GM12878 (cell line): ENCODE data around the gene ADD1. TPM values are rescaled to one million over a fixed set of nuclear protein-coding genes. Genes with fewer than 3 reads are reported as not detected.

Experiments
- ATAC-seq: fragments of 200-7000 bp; cut with Tn5 transposase; 3 replicates; pipeline ENCODE4 v1.9.1; 2020; ENCODE audit warnings: mild to moderate bottlenecking, moderate library complexity
- BruUV-seq: library from RNA; stranded (reverse); fragments of 400-500 nt; replicated peaks from 2 replicates; lab custom pipeline; 2021; lab: Mats Ljungman, UMichigan
- CTCF ChIA-PET: fragments of 300-600 bp; sonication (Branson Sonifier 250); formaldehyde crosslinking; extraction: SDS; loops from one replicate; lab custom pipeline; 2021; ENCODE audit warnings: inconsistent platforms; lab: Yijun Ruan, JAX
- POLR2A ChIA-PET: fragments of 350-600 bp; formaldehyde crosslinking; extraction: SDS; loops from one replicate; lab custom pipeline; 2021; ENCODE audit warnings: inconsistent platforms; lab: Charles Lee
- RAD21 ChIA-PET: fragments of 300-600 bp; sonication (Branson Sonifier 250); formaldehyde crosslinking; loops from one replicate; lab custom pipeline; 2023; ENCODE audit warnings: antibody characterized with exemption; ENCODE audit not compliant: unreplicated experiment; lab: Charles Lee
- SMC1A ChIA-PET: fragments of 300-600 bp; sonication (Branson Sonifier 250); formaldehyde crosslinking; loops from one replicate; lab custom pipeline; 2023; ENCODE audit not compliant: unreplicated experiment, uncharacterized antibody; lab: Charles Lee
- DNase-seq: peaks from one replicate; pipeline ENCODE4 v3.0.0-alpha.2; 2011; ENCODE audit warnings: low read depth, low spot score
- FAIRE-seq: peaks from 3 replicates; lab custom pipeline; 2011; peaks lifted over from hg19 to GRCh38; lab: Jason Lieb, UNC
- H2AFZ ChIP-seq: 2 replicates; pipeline ENCODE4 v1.6.0; 2011; ENCODE audit warnings: low read depth, low read length, control low read depth; ENCODE audit not compliant: control insufficient read depth
- H3K27ac ChIP-seq: 2 replicates; pipeline ENCODE4 v1.5.1; 2011; ENCODE audit warnings: control low read depth; ENCODE audit not compliant: control insufficient read depth, insufficient read depth
- H3K27me3 ChIP-seq, 2 experiments: replicated peaks in 1 of 2; 2 replicates each; pipeline versions ENCODE4 v1.6.0 to v1.6.1; 2011; ENCODE audit warnings: low read length in 1 of 2; ENCODE audit not compliant: control insufficient read depth in 2 of 2, insufficient read depth in 2 of 2
- H3K36me3 ChIP-seq, 2 experiments: 2 replicates each; pipeline ENCODE4 v1.5.1; 2011; ENCODE audit warnings: low read length in 1 of 2; ENCODE audit not compliant: control insufficient read depth in 2 of 2, insufficient read depth in 2 of 2
- H3K4me1 ChIP-seq: 2 replicates; pipeline ENCODE4 v1.6.1; 2011; ENCODE audit warnings: mild to moderate bottlenecking, low read length, moderate library complexity, mixed read lengths; ENCODE audit not compliant: control insufficient read depth, insufficient read depth
- H3K4me2 ChIP-seq: 2 replicates; pipeline ENCODE4 v1.6.0; 2011; ENCODE audit warnings: control low read depth; ENCODE audit not compliant: control insufficient read depth, insufficient read depth
- H3K4me3 ChIP-seq: fragments of 200-600 bp; sonication (generic); 2 replicates; pipeline ENCODE4 v1.5.1; 2016
- H3K79me2 ChIP-seq: 2 replicates; pipeline ENCODE4 v1.6.0; 2011; ENCODE audit warnings: low read length; ENCODE audit not compliant: control insufficient read depth, insufficient read depth
- H3K9ac ChIP-seq: 2 replicates; pipeline ENCODE4 v1.8.0; 2011; ENCODE audit warnings: low read length, control low read depth, mixed read lengths; ENCODE audit not compliant: control insufficient read depth, insufficient read depth
- H3K9me3 ChIP-seq: replicated peaks from 3 replicates; pipeline ENCODE4 v1.5.1; 2011; ENCODE audit warnings: mild to moderate bottlenecking, low read length; ENCODE audit not compliant: control insufficient read depth, insufficient read depth
- H4K20me1 ChIP-seq: 2 replicates; pipeline ENCODE4 v1.6.0; 2011; ENCODE audit not compliant: control insufficient read depth, insufficient read depth
- CEBPB ChIP-seq, 2 experiments: fragments of 150-350 bp in 1 of 2; IDR thresholded peaks; 2 replicates each; pipeline ENCODE4 v1.6.1; 2012 to 2014; ENCODE audit warnings: low read depth in 2 of 2, low read length in 2 of 2, borderline replicate concordance in 1 of 2, inconsistent platforms in 1 of 2
- CHD1 ChIP-seq: IDR thresholded peaks from 2 replicates; pipeline ENCODE4 v1.6.1; 2012; ENCODE audit warnings: low read depth, low read length, improper control_type of control experiment
- EED ChIP-seq: sonication (generic); IDR thresholded peaks from 2 replicates; pipeline ENCODE4 v1.6.1; 2016; ENCODE audit warnings: antibody characterized with exemption, low read depth
- ESRRA ChIP-seq: IDR thresholded peaks from 2 replicates; pipeline ENCODE4 v1.6.1; 2012; ENCODE audit warnings: mild to moderate bottlenecking, low read length, improper control_type of control experiment
- PML ChIP-seq: IDR thresholded peaks from 2 replicates; pipeline ENCODE4 v1.6.1; 2012; ENCODE audit warnings: low read length, inconsistent platforms
- RBBP5 ChIP-seq: fragments of 200-600 bp; sonication (generic); conservative IDR thresholded peaks from 2 replicates; pipeline ENCODE4 v1.6.1; 2016
- SIX5 ChIP-seq: IDR thresholded peaks from 2 replicates; pipeline ENCODE4 v1.6.1; 2011; ENCODE audit warnings: mild to moderate bottlenecking, low read depth, low read length, moderate library complexity; ENCODE audit not compliant: severe bottlenecking
- SUZ12 ChIP-seq: fragments of 200-600 bp; sonication (generic); IDR thresholded peaks from one replicate; pipeline ENCODE4 v1.6.1; 2018; ENCODE audit warnings: antibody characterized with exemption, mild to moderate bottlenecking; ENCODE audit not compliant: unreplicated experiment
- TCF7 ChIP-seq: IDR thresholded peaks from 2 replicates; pipeline ENCODE4 v1.6.1; 2014; ENCODE audit warnings: antibody characterized with exemption, borderline replicate concordance
- WGBS: methylation state at CpG from one replicate; pipeline ENCODE4 v1.1.6; 2016; ENCODE audit warnings: low lambda C conversion rate; ENCODE audit not compliant: insufficient replicate concordance, insufficient coverage; ENCODE audit errors: missing lambda C conversion rate; 5-methylcytosine and 5-hydroxymethylcytosine counted together
- in situ Hi-C: fragments of 300-500 bp; cut with MboI; formaldehyde crosslinking; loops from 9 replicates; pipeline ENCODE4 v1.14.3; 2018; ENCODE audit warnings: mixed read lengths
- intact Hi-C: fragments of 100-400 bp; cut with micrococcal nuclease; formaldehyde crosslinking; loops from one replicate; pipeline ENCODE4 v1.14.2; 2022; ENCODE audit not compliant: unreplicated experiment
- polyA plus RNA-seq, 11 experiments: library from polyadenylated mRNA; depleted of rRNA in 4 of 11; unstranded in 6 of 11; stranded (reverse) in 5 of 11; fragments of >200 nt; fragmentation: Nextera tagmentation in 4 of 11; fragmentation: Illumina TruSeq in 1 of 11; extraction: Ambion mirVana in 4 of 11; extraction: Trizol in 1 of 11; gene quantifications; 1 replicate in 1 of 11; 2 replicates in 10 of 11; pipeline versions ENCODE4 v1.2.1 to v1.2.3, GENCODE V29; 2011 to 2016; ENCODE audit warnings: inconsistent platforms in 2 of 11, missing spikeins in 2 of 11, low read depth in 1 of 11
- total RNA-seq, 4 experiments: library from RNA; depleted of rRNA in 3 of 4; stranded (reverse); fragments of >200 nt in 3 of 4; fragmentation: Illumina TruSeq in 1 of 4; extraction: Trizol in 1 of 4; gene quantifications; 2 replicates each; pipeline versions ENCODE4 v1.2.1 to v1.2.3, GENCODE V29; 2013 to 2021
- TF ChIP-seq, protein P1 (sequence below): fragments of 450-650 bp; IDR thresholded peaks from 2 replicates; pipeline ENCODE4 v1.6.1; 2017; ENCODE audit warnings: borderline replicate concordance
- TF ChIP-seq, protein P2 (sequence below): fragments of 450-650 bp; IDR thresholded peaks from 2 replicates; pipeline ENCODE4 v1.6.1; 2017; ENCODE audit warnings: low read depth, mild to moderate bottlenecking, moderate library complexity

The ADD1 gene
- total and polyA plus RNA-seq, 10 of the 15 experiments (the other 5 are each of a cell fraction or from before 2014, with no cell fraction given), result 21.6 to 182 (median 105) TPM

DNA sequence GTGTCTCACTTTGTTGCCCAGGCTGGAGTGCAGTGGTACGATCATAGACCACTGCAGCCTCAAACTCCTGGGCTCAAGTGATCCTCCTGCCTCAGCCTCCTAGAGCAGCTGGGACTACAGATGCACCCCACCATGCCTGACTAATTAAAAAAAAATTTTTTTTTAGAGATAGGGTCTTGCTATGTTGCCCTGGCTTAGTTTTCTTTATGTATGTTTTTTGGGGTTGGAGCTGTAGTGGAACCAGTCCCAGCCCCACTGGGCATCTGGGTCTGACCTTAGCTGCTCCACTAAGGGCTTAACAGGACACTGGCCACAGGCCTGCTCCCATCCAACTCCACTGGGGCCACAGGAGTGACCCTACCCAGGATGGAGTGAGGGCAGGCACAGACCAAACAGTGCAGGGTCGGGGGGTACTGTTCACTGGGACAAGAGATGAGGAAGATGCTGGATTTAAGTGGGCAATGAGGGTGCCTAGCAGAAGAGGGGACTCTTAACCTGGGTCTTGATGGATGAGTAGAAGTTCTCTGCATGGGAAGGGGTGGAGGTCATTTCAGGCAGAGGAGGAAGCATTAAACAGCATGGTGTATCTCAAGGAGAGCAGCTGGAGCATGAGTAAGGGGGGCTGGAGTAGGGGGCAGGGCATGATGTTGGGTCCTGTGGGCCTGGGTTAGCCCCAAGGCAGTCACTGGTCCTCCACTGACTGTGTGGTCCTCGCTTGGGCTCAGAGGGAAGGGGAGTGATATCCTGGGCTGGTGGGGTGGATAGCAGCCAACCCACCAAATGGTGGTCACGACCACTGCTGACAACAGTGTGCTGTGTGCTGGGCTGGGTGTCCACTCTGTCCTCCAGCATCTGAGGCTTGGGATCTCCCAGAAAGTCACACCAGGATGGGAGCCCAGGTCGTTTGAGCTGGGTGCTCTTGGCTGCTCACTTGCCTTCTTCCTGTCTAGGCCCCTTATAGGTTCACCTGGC is 24.1 kb upstream of the ADD1 start (continued):
- TF ChIP-seq CHD1, result no peak
- TF ChIP-seq, protein P1, sequence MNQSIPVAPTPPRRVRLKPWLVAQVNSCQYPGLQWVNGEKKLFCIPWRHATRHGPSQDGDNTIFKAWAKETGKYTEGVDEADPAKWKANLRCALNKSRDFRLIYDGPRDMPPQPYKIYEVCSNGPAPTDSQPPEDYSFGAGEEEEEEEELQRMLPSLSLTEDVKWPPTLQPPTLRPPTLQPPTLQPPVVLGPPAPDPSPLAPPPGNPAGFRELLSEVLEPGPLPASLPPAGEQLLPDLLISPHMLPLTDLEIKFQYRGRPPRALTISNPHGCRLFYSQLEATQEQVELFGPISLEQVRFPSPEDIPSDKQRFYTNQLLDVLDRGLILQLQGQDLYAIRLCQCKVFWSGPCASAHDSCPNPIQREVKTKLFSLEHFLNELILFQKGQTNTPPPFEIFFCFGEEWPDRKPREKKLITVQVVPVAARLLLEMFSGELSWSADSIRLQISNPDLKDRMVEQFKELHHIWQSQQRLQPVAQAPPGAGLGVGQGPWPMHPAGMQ, result no peak

DNA sequence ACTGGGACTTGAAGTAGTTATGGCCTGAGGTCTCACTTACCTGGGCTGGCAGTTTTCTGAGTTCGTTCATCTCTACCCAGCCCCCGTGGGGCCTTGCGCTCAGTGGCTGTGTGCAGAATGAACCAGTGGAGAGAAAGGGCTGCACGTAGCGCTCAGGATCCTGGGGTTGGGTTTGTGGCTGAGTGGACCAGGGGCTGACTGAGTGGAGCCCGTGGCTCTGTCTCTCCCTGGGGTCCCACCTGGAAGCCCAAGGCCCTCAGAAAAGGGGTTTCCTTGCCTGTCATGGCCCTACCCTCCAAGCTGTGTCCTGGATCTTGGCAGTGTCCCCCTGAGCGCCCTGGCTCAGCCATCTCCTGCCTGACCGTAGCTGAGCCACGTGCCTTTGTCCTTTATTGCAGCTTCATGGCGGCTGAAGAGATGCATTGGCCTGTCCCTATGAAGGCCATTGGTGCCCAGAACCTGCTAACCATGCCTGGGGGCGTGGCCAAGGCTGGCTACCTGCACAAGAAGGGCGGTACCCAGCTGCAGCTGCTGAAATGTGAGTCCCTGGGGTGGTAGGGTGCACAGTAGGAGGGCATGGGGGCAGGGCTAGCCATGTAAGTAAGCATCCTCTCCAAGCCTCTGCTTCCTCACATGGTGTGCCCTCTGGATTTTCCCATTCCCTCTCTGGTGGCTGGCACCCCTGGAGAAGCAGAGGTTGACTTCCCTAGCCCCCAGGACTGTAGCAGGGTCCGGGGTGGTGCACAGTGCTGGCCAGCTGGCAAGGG is 23.2 kb upstream of the ADD1 start:
- no peak for FAIRE-seq
- intact Hi-C loops, result no loop called here
- no peak overlapping the region for H3K4me3 ChIP-seq

More for the DNA sequence above, 23.2 kb upstream of the ADD1 start:
- TF ChIP-seq TCF7 (no peak), ESRRA (no peak), RBBP5 (no peak), EED (no peak), SUZ12 (no peak), SIX5 (no peak), PML (no peak), CEBPB (IDR thresholded peaks at IDR 0.05; ENCODE audit: borderline replicate concordance in 1 of 2, low read depth in 2 of 2, low read length in 2 of 2) (no peak)
- TF ChIP-seq, protein P1, result no peak
- TF ChIP-seq, protein P2, sequence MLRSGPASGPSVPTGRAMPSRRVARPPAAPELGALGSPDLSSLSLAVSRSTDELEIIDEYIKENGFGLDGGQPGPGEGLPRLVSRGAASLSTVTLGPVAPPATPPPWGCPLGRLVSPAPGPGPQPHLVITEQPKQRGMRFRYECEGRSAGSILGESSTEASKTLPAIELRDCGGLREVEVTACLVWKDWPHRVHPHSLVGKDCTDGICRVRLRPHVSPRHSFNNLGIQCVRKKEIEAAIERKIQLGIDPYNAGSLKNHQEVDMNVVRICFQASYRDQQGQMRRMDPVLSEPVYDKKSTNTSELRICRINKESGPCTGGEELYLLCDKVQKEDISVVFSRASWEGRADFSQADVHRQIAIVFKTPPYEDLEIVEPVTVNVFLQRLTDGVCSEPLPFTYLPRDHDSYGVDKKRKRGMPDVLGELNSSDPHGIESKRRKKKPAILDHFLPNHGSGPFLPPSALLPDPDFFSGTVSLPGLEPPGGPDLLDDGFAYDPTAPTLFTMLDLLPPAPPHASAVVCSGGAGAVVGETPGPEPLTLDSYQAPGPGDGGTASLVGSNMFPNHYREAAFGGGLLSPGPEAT, result no peak
- Histone ChIP-seq H3K9ac (no peak overlapping the region), H4K20me1 (peaks cover 6% of the 10 kb centered on the region; the same call in 1 of the 2 replicates), H3K27ac (no peak overlapping the region), H3K79me2 (peaks cover 30% of the 10 kb centered on the region), H3K4me2 (no peak overlapping the region), H2AFZ (no peak overlapping the region), H3K4me1 (peaks cover 15% of the 10 kb centered on the region), H3K9me3 (no peaks in the 10 kb centered on the region), H3K36me3 (peaks cover 0 to 39% of the 10 kb centered on the region in 2 experiments; a peak in 3 of 4 replicates), H3K27me3 (no peaks in the 10 kb centered on the region)
- ChIA-PET RAD21 (no interaction called here), SMC1A (no interaction called here), CTCF (interaction anchor here (1.1 kb wide), 1 partner anchor 134 kb away, joined by 3 read pairs; no protein-coding TSS in a partner anchor), POLR2A (no interaction called here)
- DNase-seq (no peak), ATAC-seq (no peak)
- in situ Hi-C loops, result no loop called here
- 85% methylated on average over 13 of the region's 13 CpGs for WGBS
- BruUV-seq, result no TSS peak
